Ramos (cell line): ENCODE data around the gene VWC2.

Source experiments
- in situ Hi-C: fragments of 300-500 bp; cut with MboI; formaldehyde crosslinking; loops from one replicate; pipeline ENCODE4 v1.14.3; 2022; ENCODE audit warnings: low sequenced_read_pairs; ENCODE audit not compliant: unreplicated experiment

VWC2 gene

DNA sequence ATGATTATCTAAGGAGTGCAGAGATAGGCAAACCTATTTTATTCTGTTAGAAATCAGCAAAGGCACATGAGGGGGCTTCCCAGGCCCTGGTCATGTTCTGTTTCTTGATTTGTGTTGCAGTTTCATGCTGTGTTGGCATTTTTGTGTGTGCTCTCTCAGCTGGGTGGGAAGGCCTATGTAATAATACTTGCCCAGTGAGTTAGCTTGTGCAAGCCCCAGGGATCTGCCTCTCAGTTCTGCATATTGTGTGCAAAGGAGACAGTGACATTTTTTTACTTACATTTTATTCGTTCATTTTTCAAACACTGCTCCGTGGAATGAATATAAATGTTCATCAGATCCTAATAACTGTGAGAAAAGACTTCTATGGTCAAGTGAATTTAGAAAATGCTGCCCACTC is 119.0 kb downstream of the VWC2 start:
- in situ Hi-C loops = no loop called here

DNA sequence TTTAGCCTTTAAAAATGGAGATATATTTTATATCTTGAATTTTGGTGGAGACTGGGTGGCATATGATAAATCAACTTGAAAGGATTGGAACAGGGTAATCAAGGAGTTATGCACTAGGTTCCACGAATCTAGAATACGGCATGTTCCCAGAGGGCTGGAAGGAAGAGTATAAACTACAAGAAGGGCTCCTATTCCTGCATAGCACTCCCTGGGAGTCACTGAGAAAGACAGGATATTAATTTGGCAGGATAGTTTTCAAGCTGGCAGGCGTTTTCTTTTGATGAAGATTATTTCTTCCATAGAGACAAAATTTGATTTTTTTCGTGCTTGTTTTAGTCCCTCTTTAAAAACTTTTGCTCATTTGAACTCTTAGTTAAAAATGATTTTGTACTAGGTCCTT is 119.7 kb downstream of the VWC2 start:
- in situ Hi-C loops = no loop called here

DNA sequence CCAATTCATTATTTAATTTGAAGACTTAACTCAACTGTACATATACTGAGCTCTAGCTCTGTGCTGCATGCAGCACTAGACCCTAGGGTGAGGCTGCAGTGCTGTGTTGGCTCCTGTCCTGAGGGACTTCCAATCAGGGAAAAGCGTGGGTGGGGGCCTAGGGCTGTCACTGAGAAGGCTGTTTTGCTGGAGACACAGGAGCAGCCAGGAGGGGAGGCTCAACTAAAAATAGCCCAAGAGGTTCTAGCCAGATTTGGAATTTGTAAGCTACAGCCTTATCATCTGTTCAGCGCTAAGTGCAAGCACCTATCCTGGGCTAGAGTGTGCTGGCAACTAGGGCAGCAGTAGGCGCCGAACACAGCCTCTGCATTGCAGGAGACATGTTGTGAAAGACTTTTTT is 121.1 kb downstream of the VWC2 start:
- in situ Hi-C loops = no loop called here

DNA sequence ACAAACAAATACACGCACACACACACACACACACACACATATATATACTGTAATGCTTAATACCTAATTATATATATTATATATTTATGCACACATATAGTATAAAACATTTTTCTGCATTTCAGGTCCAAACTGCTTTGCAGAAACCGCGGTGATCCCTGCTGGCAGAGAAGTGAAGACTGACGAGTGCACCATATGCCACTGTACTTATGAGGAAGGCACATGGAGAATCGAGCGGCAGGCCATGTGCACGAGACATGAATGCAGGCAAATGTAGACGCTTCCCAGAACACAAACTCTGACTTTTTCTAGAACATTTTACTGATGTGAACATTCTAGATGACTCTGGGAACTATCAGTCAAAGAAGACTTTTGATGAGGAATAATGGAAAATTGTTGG is 138.5 kb downstream of the VWC2 start:
- in situ Hi-C loops = no loop called here

DNA sequence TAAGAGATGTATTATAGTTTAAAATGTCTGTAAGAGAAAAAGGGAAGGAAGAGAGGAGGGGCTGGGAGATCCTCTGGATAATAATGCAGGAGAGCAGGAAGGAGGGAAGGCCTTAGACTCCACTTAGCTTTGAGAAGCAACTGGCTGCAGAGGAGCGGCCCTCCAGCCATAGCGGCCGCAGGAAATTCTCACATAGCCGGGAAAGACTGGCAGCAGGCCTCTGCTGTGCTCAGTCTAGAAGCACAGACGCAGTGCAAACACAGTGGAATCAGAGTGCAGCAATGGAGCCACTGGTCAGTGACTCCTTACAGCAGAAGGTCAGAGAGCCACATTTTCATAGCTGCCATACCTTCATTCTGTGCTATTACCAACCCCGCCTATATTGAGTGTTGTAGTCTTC is 153.3 kb downstream of the VWC2 start:
- in situ Hi-C loops = no loop called here

DNA sequence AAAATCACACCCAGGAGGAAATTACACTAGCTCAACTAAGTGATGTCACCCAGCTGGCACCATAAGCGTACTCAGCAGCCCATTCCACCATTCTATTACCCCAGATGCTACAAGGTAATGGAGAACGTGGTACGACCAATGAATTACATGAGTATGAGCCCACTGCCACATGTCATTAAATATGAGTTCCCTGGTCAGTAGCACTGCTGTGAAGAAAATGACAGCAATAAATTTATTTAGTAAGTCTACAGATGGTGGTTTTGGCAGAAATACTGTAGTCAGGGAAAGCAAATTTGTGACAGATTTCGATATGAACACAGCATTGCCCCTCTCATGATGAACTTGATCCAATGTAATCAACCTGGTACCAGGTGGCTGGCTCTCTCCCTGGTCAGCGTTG is 154.2 kb downstream of the VWC2 start:
- in situ Hi-C loops = no loop called here

DNA sequence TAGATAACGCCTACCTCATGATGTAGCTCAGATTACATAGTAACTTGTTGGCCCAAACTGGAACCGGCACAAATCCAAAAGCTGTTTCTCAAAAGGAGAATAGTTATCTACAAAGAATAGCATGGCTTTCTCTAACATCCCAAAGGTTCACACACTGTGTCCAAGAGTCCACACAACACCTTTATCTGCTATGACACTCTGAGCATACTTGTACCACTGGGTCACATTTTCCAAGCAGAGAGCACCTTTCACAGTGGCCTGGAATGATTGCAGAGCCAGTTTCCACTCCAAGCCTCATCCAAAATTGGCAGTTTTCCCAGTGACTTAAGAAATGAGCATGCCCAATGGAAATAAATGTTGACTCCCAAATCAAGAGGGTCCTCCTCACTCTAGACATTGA is 155.3 kb downstream of the VWC2 start:
- in situ Hi-C loops = no loop called here

DNA sequence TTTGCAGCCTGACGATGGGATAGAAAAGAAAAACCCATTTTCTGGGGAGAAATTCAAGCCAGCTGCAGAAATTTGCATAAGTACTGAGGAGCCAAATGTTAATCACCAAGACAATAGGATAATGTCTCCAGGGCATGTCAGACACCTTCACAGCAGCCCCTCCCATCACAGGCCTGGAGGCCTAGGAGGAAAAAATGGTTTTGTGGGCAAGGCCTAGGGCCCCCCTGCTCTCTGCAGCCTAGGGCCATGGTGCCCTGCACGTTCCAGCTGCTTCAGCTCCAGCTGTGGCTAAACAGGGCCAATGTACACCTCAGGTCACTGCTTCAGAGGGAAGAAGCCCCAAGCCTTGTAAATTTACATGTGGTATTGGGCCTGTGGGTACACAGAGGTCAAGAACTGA is 158.2 kb downstream of the VWC2 start:
- in situ Hi-C loops = no loop called here

DNA sequence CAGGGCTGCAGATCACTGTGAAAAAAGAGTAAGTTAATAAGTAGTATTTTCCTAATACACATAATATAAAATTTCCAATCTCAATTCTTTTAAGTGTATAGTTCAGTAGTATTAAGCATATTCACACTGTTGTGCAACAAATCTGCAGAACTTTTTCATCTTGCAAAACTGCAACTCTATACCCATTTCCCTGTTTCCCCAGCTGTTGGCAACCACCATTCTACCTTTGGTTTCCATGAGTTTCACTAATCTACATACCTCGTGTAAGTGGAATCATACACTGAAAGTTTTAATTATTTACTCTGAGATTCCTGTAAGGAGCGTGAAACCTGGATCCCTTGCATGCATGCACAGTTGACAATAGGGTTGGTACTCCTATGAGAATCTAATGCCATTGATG is 164.2 kb downstream of the VWC2 start:
- in situ Hi-C loops = no loop called here
